ENCODE results near the gene TLR5.

The TLR5 gene

GRCh38 chr1:223110952-223111351, 32.1 kb downstream of the TLR5 start:
- no peak for DNase-seq

- DNase-seq = no peak
These were observed 33.4 kb downstream of the TLR5 start for GRCh38 chr1:223109581-223110026.

- peak; percentile 27 for DNase-seq
These were observed 36.2 kb downstream of the TLR5 start for GRCh38 chr1:223106856-223107255.

GRCh38 chr1:223105568-223105967, 37.5 kb downstream of the TLR5 start:
- DNase-seq = no peak

- DNase-seq = no peak
These were observed 40.1 kb downstream of the TLR5 start for GRCh38 chr1:223102797-223103533.

GRCh38 chr1:223097713-223098112, 45.3 kb downstream of the TLR5 start:
- DNase-seq = no peak

GRCh38 chr1:223095870-223096269, 47.2 kb downstream of the TLR5 start:
- no peak for DNase-seq

- DNase-seq = no peak
These were observed 51.2 kb downstream of the TLR5 start for GRCh38 chr1:223091896-223092295.

GRCh38 chr1:223089250-223089649, 53.8 kb downstream of the TLR5 start:
- no peak for DNase-seq

GRCh38 chr1:223088713-223089240, 54.3 kb downstream of the TLR5 start:
- DNase-seq = no peak

GRCh38 chr1:223087291-223088255, 55.5 kb downstream of the TLR5 start:
- no peak for DNase-seq

GRCh38 chr1:223084464-223084866, 58.6 kb downstream of the TLR5 start:
- no peak for DNase-seq

- no peak for DNase-seq
These were observed 59.2 kb downstream of the TLR5 start for GRCh38 chr1:223083831-223084230.

- DNase-seq = no peak
These were observed 60.1 kb downstream of the TLR5 start for GRCh38 chr1:223082914-223083313.

- DNase-seq = peak; percentile 82
These were observed 61.7 kb downstream of the TLR5 start for GRCh38 chr1:223081181-223081994.

GRCh38 chr1:223079498-223079897, 63.5 kb downstream of the TLR5 start:
- no peak for DNase-seq

GRCh38 chr1:223077247-223077833, 65.7 kb downstream of the TLR5 start:
- no peak for DNase-seq

- DNase-seq = no peak
These were observed 66.7 kb downstream of the TLR5 start for GRCh38 chr1:223076362-223076761.

- DNase-seq = no peak
These were observed 67.2 kb downstream of the TLR5 start for GRCh38 chr1:223075834-223076233.

GRCh38 chr1:223074445-223075300, 68.4 kb downstream of the TLR5 start:
- no peak for DNase-seq
